ENCODE measurements around the gene EIF2B2.

DNA sequence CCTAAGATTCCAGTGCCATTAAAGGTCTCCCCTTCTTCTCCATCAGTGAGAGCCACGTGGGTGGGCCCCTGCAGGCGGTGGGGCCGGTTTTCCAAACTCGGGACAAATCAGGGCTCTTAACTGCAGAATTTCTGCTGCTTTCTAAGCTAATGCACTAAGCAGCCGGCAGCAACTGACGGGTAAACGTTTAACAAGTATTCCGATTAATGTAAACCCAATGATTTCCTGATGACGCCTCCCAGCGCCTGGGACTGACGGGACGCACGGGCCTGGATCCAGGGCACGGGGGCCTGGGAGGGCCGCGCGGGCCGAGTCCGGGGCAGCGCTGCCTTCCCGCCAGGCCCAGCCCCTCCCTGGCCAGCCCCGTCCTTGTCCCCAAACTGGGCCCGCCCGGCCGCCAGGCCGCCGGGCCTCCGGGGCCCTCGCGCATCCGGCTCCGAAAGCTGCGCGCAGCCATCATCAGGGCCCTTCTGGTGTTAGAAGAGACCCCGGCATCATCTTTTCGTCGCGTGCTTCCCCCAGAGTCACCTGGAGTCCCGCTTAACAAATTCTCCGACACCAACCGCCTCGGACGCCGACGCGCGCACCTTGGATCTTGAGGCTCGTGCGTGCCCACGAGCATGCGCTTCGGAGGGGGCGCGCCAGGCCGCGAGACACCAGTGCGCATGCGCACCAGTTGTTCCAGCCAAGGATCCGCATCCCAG lies 48.3 kb downstream of the EIF2B2 start, which contains the start of gene MLH3:
- TF ChIP-seq, protein P1, sequence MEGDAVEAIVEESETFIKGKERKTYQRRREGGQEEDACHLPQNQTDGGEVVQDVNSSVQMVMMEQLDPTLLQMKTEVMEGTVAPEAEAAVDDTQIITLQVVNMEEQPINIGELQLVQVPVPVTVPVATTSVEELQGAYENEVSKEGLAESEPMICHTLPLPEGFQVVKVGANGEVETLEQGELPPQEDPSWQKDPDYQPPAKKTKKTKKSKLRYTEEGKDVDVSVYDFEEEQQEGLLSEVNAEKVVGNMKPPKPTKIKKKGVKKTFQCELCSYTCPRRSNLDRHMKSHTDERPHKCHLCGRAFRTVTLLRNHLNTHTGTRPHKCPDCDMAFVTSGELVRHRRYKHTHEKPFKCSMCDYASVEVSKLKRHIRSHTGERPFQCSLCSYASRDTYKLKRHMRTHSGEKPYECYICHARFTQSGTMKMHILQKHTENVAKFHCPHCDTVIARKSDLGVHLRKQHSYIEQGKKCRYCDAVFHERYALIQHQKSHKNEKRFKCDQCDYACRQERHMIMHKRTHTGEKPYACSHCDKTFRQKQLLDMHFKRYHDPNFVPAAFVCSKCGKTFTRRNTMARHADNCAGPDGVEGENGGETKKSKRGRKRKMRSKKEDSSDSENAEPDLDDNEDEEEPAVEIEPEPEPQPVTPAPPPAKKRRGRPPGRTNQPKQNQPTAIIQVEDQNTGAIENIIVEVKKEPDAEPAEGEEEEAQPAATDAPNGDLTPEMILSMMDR (IDR thresholded peaks at IDR 0.05) = no peak
- no peak for TF ChIP-seq POLR2A (IDR thresholded peaks at IDR 0.05)
